IPS-18a (cell line): ENCODE data around the gene ADORA1.

Source experiments
- H3K27ac ChIP-seq: one replicate; pipeline ENCODE4 v1.5.1; 2013; ENCODE audit warnings: low read length
- H3K27me3 ChIP-seq: one replicate; pipeline ENCODE4 v1.6.1; 2013; ENCODE audit warnings: mild to moderate bottlenecking, low read length; ENCODE audit not compliant: control insufficient read depth, insufficient read depth
- H3K36me3 ChIP-seq: one replicate; pipeline ENCODE4 v1.6.1; 2013; ENCODE audit warnings: low read depth, low read length; ENCODE audit not compliant: control insufficient read depth
- H3K4me1 ChIP-seq: one replicate; pipeline ENCODE4 v1.6.1; 2013; ENCODE audit warnings: low read depth, low read length; ENCODE audit not compliant: control insufficient read depth
- H3K4me3 ChIP-seq: one replicate; pipeline ENCODE4 v1.5.1; 2013; ENCODE audit warnings: low read length
- H3K9ac ChIP-seq: one replicate; pipeline ENCODE4 v1.6.1; 2013; ENCODE audit warnings: mild to moderate bottlenecking, low read length, moderate library complexity
- H3K9me3 ChIP-seq: one replicate; pipeline ENCODE4 v1.6.1; 2013; ENCODE audit warnings: low read depth, low read length; ENCODE audit not compliant: control insufficient read depth

The ADORA1 gene

DNA sequence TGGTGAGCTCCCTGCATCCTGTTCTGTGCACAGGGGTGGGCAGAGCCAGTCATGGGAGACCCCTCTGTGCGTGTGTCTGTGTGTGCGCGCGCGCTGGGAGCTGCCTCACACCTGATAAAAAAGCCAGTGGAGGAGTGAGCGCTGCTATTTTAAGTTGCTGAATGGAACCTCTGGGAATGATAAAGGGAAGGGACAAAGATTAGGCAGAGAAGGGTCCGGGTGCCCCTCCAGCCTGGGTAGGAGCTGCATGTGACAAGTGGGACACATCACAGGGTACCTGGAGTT is 847 bp downstream of the ADORA1 start:
- H3K36me3 ChIP-seq: no peaks in the 10 kb centered on the region

DNA sequence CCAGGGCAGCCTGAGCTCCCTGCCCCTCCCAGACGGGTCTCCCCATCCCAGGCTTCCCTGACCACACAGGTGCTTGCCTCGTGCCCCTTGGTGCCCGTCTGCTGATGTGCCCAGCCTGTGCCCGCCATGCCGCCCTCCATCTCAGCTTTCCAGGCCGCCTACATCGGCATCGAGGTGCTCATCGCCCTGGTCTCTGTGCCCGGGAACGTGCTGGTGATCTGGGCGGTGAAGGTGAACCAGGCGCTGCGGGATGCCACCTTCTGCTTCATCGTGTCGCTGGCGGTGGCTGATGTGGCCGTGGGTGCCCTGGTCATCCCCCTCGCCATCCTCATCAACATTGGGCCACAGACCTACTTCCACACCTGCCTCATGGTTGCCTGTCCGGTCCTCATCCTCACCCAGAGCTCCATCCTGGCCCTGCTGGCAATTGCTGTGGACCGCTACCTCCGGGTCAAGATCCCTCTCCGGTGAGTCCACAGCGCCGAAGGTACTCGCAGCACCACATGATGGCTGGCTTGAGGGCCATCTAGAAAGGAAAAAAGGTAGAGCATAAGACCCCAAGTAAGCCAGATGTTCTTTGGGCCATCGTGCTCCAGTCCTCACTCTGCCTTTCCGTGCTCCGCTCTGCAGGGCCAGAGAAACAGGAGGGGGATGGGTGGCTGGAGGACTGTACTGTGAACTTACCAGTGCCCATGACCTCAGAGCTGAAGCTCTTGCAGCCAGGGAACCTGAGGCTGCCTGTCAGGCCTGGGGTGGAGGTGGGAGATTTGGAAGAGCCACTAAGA is 1.4 kb downstream of the ADORA1 start:
- Histone ChIP-seq H3K9ac (no peak overlapping the region), H3K27me3 (peaks cover 35% of the 10 kb centered on the region)

More for the DNA sequence above, 847 bp downstream of the ADORA1 start:
- H3K27ac ChIP-seq: no peak overlapping the region
- peaks cover 16% of the 10 kb centered on the region for H3K4me1 ChIP-seq
- H3K9ac ChIP-seq: no peak overlapping the region
- peaks cover 35% of the 10 kb centered on the region for H3K27me3 ChIP-seq
- H3K9me3 ChIP-seq: no peaks in the 10 kb centered on the region
- peak overlapping the region; percentile 61 for H3K4me3 ChIP-seq

DNA sequence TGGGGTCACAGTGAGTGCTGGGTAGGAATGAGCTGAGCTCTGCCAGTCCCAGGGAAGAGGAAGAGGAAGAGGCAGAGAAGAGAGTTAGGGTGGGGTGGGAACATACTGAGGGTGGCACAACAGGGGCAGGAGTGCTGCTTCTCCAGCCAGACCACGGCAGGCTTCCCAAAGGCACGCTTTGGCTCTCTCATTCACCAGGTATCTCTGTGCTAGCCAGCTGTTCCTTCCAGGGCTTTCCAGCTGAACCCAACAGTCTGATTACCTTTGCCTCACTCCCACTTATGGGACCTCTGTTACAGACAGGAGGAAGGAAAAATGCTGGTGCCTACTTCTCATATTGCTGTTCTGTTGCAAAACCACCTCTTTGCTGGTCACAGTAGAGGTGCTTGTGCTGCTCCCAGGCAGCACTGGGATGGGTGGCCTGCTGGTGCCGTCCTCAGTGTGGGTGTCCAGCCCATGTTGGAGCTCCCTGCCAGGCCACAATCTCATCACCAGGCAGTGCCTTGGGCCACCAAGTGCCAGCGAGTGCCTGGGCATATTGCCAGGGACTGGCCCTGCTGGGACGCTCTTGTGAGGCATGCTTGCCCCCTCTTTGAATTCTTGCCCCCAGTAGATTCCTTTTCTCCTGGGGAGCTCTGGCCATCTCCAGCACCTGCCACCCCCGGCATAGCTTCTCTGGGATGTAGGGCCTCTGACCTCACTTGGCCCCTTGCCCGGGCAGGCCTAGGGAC is 2.1 kb downstream of the ADORA1 start:
- Histone ChIP-seq H3K27me3 (peaks cover 35% of the 10 kb centered on the region), H3K4me1 (peaks cover 21% of the 10 kb centered on the region), H3K36me3 (no peaks in the 10 kb centered on the region), H3K9me3 (no peaks in the 10 kb centered on the region), H3K4me3 (no peak overlapping the region), H3K27ac (no peak overlapping the region), H3K9ac (no peak overlapping the region)

More for the DNA sequence above, 1.4 kb downstream of the ADORA1 start:
- Histone ChIP-seq H3K4me3 (no peak overlapping the region), H3K4me1 (peaks cover 18% of the 10 kb centered on the region), H3K9me3 (no peaks in the 10 kb centered on the region), H3K36me3 (no peaks in the 10 kb centered on the region), H3K27ac (no peak overlapping the region)

DNA sequence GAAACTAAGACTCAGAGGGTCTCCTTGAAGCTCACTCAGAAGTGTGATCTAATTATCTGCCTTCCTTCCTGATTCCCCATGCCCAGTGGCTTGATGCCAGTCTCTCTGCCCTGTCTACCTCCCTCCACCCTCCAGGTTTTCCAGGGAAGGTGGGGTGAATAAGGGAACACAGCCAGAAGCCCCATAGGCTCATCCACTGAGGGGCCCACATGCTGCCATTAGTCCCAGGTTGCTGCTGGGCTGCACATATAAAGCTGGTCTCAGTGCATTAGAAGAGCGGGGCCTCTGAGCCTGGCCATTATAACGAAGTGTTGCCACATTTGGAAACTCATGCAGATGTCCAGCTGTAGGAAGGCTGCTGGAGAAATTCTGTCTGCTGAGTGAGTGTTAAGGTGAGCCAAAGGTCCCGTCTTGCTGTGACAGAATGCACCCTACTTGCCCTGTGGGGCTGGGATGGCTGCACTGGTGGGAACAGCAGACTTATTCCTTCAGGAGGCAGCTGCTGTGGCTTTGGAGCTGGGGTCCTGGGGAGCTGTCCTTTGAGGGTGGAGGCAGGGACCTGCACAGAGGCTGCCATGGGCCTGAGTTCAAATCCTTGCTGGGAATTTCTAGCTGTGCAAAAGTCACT is 2.9 kb downstream of the ADORA1 start:
- no peak overlapping the region for H3K4me3 ChIP-seq
- no peak overlapping the region for H3K27ac ChIP-seq
- H3K9me3 ChIP-seq: no peaks in the 10 kb centered on the region
- peaks cover 21% of the 10 kb centered on the region for H3K4me1 ChIP-seq
- H3K9ac ChIP-seq: no peak overlapping the region
- peaks cover 35% of the 10 kb centered on the region for H3K27me3 ChIP-seq
- H3K36me3 ChIP-seq: no peaks in the 10 kb centered on the region

GRCh38 chr1:203131548-203132200 is 4.1 kb downstream of the ADORA1 start:
- H3K4me3 ChIP-seq: no peak overlapping the region

GRCh38 chr1:203133970-203134725 is 6.6 kb downstream of the ADORA1 start:
- no peaks in the 10 kb centered on the region for H3K36me3 ChIP-seq
- H3K9me3 ChIP-seq: no peaks in the 10 kb centered on the region
- no peak overlapping the region for H3K4me3 ChIP-seq
- H3K4me1 ChIP-seq: peaks cover 4% of the 10 kb centered on the region
- H3K27me3 ChIP-seq: peaks cover 6% of the 10 kb centered on the region
- H3K9ac ChIP-seq: no peak overlapping the region
- H3K27ac ChIP-seq: no peak overlapping the region

More at GRCh38 chr1:203131548-203132200, 4.1 kb downstream of the ADORA1 start:
- H3K9ac ChIP-seq: no peak overlapping the region
- H3K4me1 ChIP-seq: peaks cover 11% of the 10 kb centered on the region
- peaks cover 30% of the 10 kb centered on the region for H3K27me3 ChIP-seq
- no peaks in the 10 kb centered on the region for H3K9me3 ChIP-seq
- no peaks in the 10 kb centered on the region for H3K36me3 ChIP-seq
- no peak overlapping the region for H3K27ac ChIP-seq

- no peaks in the 10 kb centered on the region for H3K36me3 ChIP-seq
- no peak overlapping the region for H3K9ac ChIP-seq
- H3K9me3 ChIP-seq: no peaks in the 10 kb centered on the region
- H3K4me3 ChIP-seq: no peak overlapping the region
- peaks cover 4% of the 10 kb centered on the region for H3K4me1 ChIP-seq
- H3K27me3 ChIP-seq: no peaks in the 10 kb centered on the region
- H3K27ac ChIP-seq: no peak overlapping the region
Measured at GRCh38 chr1:203135636-203136305, 8.2 kb downstream of the ADORA1 start.

GRCh38 chr1:203136409-203137042 is 9.0 kb downstream of the ADORA1 start:
- Histone ChIP-seq H3K27ac (no peak overlapping the region), H3K27me3 (no peaks in the 10 kb centered on the region), H3K36me3 (no peaks in the 10 kb centered on the region), H3K9ac (no peak overlapping the region), H3K4me3 (no peak overlapping the region), H3K4me1 (peaks cover 4% of the 10 kb centered on the region), H3K9me3 (no peaks in the 10 kb centered on the region)

DNA sequence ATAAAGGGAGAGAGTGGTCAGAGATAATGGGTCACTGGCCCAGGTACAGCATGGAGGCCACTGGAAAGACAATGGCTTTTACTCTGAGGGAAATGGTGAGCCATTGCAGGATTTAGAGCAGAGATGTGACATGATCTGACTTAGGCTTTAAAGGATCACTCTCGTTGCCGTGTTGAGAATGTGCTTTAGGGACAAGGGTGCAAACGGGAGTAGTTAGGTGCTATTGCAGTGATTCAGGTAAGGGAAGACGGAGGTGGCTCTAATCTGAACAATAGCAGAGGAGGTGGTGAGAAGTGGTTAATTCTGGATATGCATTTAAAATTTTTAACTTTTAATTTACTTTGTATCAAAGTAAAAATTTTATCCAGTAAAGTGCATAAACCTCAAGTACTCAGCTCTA is 9.8 kb downstream of the ADORA1 start:
- Histone ChIP-seq H3K27me3 (no peaks in the 10 kb centered on the region), H3K4me1 (peaks cover 4% of the 10 kb centered on the region), H3K9me3 (no peaks in the 10 kb centered on the region), H3K9ac (no peak overlapping the region), H3K27ac (no peak overlapping the region), H3K4me3 (no peak overlapping the region), H3K36me3 (no peaks in the 10 kb centered on the region)

- Histone ChIP-seq H3K9ac (no peak overlapping the region), H3K27me3 (no peaks in the 10 kb centered on the region), H3K36me3 (no peaks in the 10 kb centered on the region), H3K27ac (no peak overlapping the region), H3K9me3 (no peaks in the 10 kb centered on the region), H3K4me3 (no peak overlapping the region), H3K4me1 (peaks cover 4% of the 10 kb centered on the region)
Measured at GRCh38 chr1:203138066-203138465, 10.5 kb downstream of the ADORA1 start.
